Breast epithelium (tissue), 4 donors: Measurements from ENCODE around the gene MAN1A2. TPM values are rescaled to one million over a fixed set of nuclear protein-coding genes. Genes with fewer than 3 reads are reported as not detected.
A peak's percentile ranks its signal among the peaks of the same experiment; 100 is the strongest.

Experiments used
- DNase-seq, 2 donors: peaks; one replicate each; pipeline ENCODE4 v3.0.0-alpha.2; 2019; ENCODE audit warnings: low spot score in 2 of 2
- H3K27ac ChIP-seq, 2 donors: fragments of 200-600 bp; sonication (generic) in 1 of 2; one replicate each; pipeline ENCODE4 v1.5.1; 2016 to 2019; ENCODE audit warnings: mild to moderate bottlenecking in 1 of 2
- H3K27me3 ChIP-seq, 2 donors: fragments of 200-600 bp; sonication (generic) in 1 of 2; one replicate each; pipeline versions ENCODE4 v1.5.1 to v1.6.0; 2017 to 2019; ENCODE audit warnings: control low read depth in 1 of 2, mild to moderate bottlenecking in 1 of 2
- H3K36me3 ChIP-seq: fragments of 200-600 bp; one replicate; pipeline ENCODE4 v1.5.1; 2019
- H3K4me1 ChIP-seq, 2 donors: fragments of 200-600 bp; sonication (generic); one replicate each; pipeline ENCODE4 v1.5.1; 2016 to 2019; ENCODE audit warnings: control low read depth in 1 of 2
- H3K4me3 ChIP-seq, 3 donors: fragments of 200-600 bp; sonication (generic); 1 replicate in 2 of 3; 2 replicates in 1 of 3; pipeline ENCODE4 v1.5.1; 2016 to 2019; ENCODE audit warnings: mild to moderate bottlenecking in 3 of 3, moderate library complexity in 2 of 3
- H3K9me3 ChIP-seq, 2 donors: fragments of 200-600 bp; sonication (generic) in 1 of 2; one replicate each; pipeline ENCODE4 v1.5.1; 2016 to 2019; ENCODE audit warnings: control low read depth in 1 of 2
- POLR2A ChIP-seq: fragments of 450-650 bp; IDR thresholded peaks from one replicate; pipeline ENCODE4 v1.6.1; 2016; ENCODE audit warnings: antibody characterized with exemption, mild to moderate bottlenecking, moderate library complexity
- POLR2AphosphoS5 ChIP-seq, 3 donors: sonication (generic); formaldehyde crosslinking; IDR thresholded peaks; one replicate each; pipeline ENCODE4 v1.6.1; 2017; ENCODE audit warnings: antibody characterized with exemption in 3 of 3
- intact Hi-C: fragments of 100-400 bp; cut with DNase I; formaldehyde crosslinking; loops from one replicate; pipeline ENCODE4 v1.15.1; 2023; ENCODE audit warnings: low total_unique reads
- total RNA-seq, 3 donors: library from RNA; depleted of rRNA; stranded (reverse); fragments of >200 nt; gene quantifications; one replicate each; pipeline ENCODE4 v1.1.0, GENCODE V29; 2016
- TF ChIP-seq, protein P1 (sequence below), 3 donors: fragments of 450-650 bp; IDR thresholded peaks; one replicate each; pipeline ENCODE4 v1.5.1; 2016 to 2017; ENCODE audit warnings: antibody characterized with exemption in 3 of 3, mild to moderate bottlenecking in 3 of 3, moderate library complexity in 3 of 3

The MAN1A2 gene
- total RNA-seq, 3 donors from 2014 or later, result 40.2 to 52.8 (median 43.3) TPM

GRCh38 chr1:117575586-117576225 is 208.5 kb downstream of the MAN1A2 start:
- TF ChIP-seq POLR2A (no peak), POLR2AphosphoS5 (IDR thresholded peaks at IDR 0.05) (no peak)
- TF ChIP-seq, protein P1, sequence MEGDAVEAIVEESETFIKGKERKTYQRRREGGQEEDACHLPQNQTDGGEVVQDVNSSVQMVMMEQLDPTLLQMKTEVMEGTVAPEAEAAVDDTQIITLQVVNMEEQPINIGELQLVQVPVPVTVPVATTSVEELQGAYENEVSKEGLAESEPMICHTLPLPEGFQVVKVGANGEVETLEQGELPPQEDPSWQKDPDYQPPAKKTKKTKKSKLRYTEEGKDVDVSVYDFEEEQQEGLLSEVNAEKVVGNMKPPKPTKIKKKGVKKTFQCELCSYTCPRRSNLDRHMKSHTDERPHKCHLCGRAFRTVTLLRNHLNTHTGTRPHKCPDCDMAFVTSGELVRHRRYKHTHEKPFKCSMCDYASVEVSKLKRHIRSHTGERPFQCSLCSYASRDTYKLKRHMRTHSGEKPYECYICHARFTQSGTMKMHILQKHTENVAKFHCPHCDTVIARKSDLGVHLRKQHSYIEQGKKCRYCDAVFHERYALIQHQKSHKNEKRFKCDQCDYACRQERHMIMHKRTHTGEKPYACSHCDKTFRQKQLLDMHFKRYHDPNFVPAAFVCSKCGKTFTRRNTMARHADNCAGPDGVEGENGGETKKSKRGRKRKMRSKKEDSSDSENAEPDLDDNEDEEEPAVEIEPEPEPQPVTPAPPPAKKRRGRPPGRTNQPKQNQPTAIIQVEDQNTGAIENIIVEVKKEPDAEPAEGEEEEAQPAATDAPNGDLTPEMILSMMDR (IDR thresholded peaks at IDR 0.05), result no peak
- Histone ChIP-seq H3K9me3 (no peaks in the 10 kb centered on the region), H3K4me3 (no peak overlapping the region), H3K4me1 (no peaks in the 10 kb centered on the region), H3K27me3 (no peaks in the 10 kb centered on the region), H3K27ac (no peak overlapping the region), H3K36me3 (no peaks in the 10 kb centered on the region)
- peak in 1 of 2 donors; percentile 44 for DNase-seq
- intact Hi-C loops, result no loop called here

GRCh38 chr1:117576236-117576635 is 209.0 kb downstream of the MAN1A2 start:
- H3K27me3 ChIP-seq, result no peaks in the 10 kb centered on the region
- DNase-seq, result no peak
- H3K36me3 ChIP-seq, result no peaks in the 10 kb centered on the region
- no peaks in the 10 kb centered on the region for H3K4me1 ChIP-seq
- H3K4me3 ChIP-seq, result no peak overlapping the region
- TF ChIP-seq POLR2AphosphoS5 (IDR thresholded peaks at IDR 0.05), result no peak
- TF ChIP-seq, protein P1 (IDR thresholded peaks at IDR 0.05), result no peak
- no peak for TF ChIP-seq POLR2A
- no peak overlapping the region for H3K27ac ChIP-seq
- no peaks in the 10 kb centered on the region for H3K9me3 ChIP-seq
- intact Hi-C loops, result no loop called here

DNA sequence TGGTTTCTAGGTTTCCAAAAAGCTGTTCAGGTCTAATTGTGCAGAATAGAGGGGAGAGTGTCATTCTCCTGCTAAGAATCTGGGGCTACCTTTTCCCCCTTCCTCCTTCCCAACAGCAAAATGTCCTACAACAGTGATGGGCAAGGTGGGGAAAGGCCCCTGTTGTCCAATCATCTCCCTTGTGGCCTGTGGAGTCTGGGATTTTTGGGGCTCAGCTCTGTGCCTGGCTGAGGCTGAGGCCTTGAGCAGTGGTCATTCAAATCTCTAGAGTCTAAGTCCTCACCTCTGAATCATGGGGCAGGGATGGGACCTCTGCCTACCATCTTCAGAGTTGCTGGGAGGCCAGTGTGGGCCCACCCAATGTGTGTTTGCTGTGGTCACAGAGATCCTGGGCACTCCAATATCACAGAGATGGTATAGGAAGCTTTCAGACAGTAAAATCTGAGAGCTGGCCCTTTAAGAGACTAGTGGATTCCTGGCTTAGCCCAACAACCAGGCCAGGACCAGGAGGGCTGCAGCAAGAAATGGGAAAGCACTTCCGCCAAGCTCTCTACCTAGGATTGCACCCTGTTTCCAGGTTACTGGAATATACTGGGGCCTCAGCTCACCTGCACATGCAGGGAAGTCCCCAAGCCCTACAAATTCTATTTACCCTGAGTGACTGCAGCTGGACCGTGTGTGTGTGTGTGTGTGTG is 210.1 kb downstream of the MAN1A2 start:
- no peaks in the 10 kb centered on the region for H3K36me3 ChIP-seq
- intact Hi-C loops, result no loop called here
- H3K9me3 ChIP-seq, result no peaks in the 10 kb centered on the region
- no peak overlapping the region for H3K4me3 ChIP-seq
- TF ChIP-seq, protein P1 (IDR thresholded peaks at IDR 0.05), result no peak
- TF ChIP-seq POLR2A, result no peak
- TF ChIP-seq POLR2AphosphoS5 (IDR thresholded peaks at IDR 0.05), result no peak
- H3K4me1 ChIP-seq, result no peaks in the 10 kb centered on the region
- H3K27me3 ChIP-seq, result no peaks in the 10 kb centered on the region
- DNase-seq, result peak in 1 of 2 donors; percentile 22
- no peak overlapping the region for H3K27ac ChIP-seq

DNA sequence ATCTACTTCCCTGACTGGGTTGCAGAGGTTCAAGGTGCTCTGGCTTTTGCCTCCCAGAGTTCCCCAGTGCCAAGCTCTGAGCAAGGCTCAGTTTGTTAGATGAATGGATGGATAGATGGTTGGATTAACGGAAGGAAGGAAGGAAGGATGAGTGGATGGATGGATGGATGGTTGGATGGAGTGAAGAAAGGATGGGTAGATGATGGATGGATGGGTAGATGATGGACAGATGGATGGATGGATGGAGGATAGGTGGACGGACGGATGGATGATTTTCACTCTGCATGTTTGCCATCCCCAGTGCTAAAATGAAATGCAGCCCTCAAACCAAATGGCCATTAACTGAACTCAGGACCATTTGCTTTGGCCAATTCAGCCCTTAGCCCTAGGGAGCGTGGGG is 211.2 kb downstream of the MAN1A2 start:
- intact Hi-C loops, result no loop called here
- H3K9me3 ChIP-seq, result no peaks in the 10 kb centered on the region
- no peak for DNase-seq
- H3K36me3 ChIP-seq, result no peaks in the 10 kb centered on the region
- no peaks in the 10 kb centered on the region for H3K27me3 ChIP-seq
- H3K4me1 ChIP-seq, result no peaks in the 10 kb centered on the region
- H3K27ac ChIP-seq, result no peak overlapping the region
- no peak overlapping the region for H3K4me3 ChIP-seq
- TF ChIP-seq POLR2A (no peak), POLR2AphosphoS5 (IDR thresholded peaks at IDR 0.05) (no peak)
- TF ChIP-seq, protein P1 (IDR thresholded peaks at IDR 0.05), result no peak

Other genes with a start within 250 kb of the MAN1A2 start
- gene TRIM45, start 245.7 kb upstream of the MAN1A2 start, total RNA-seq, result 1 to 10 TPM; 1.1 to 8.2 (median 6.6) TPM
- 10 to 100 TPM in 2 of 3 donors, under 1 TPM in 1; 0.16 to 97.0 (median 52.1) TPM for gene VTCN1, start 156.5 kb upstream of the MAN1A2 start, total RNA-seq
- 10 to 100 TPM in 2 of 3 donors, 1 to 10 TPM in 1; 4.0 to 10.2 (median 10.2) TPM for gene TENT5C, start 238.6 kb downstream of the MAN1A2 start, total RNA-seq